Ovary (tissue), 9 donors: Measurements from ENCODE around the gene DAGLA. TPM values are rescaled to one million over a fixed set of nuclear protein-coding genes. Genes with fewer than 3 reads are reported as not detected.
A peak's percentile ranks its signal among the peaks of the same experiment; 100 is the strongest.

Experiments used
- DNase-seq, 5 donors: peaks; one replicate each; pipeline ENCODE4 v3.0.0-alpha.2; 2019 to 2020
- H3K27ac ChIP-seq, 2 donors: fragments of 200-600 bp; one replicate each; pipeline versions ENCODE4 v1.5.1 to v1.8.0; 2019 to 2022
- H3K27me3 ChIP-seq: fragments of 200-600 bp; one replicate; pipeline ENCODE4 v1.8.0; 2022
- H3K36me3 ChIP-seq: fragments of 200-600 bp; sonication (generic); one replicate; pipeline ENCODE4 v1.5.1; 2019
- H3K4me1 ChIP-seq: one replicate; pipeline ENCODE4 v1.8.1; 2013; ENCODE audit warnings: mild to moderate bottlenecking, moderate library complexity; ENCODE audit not compliant: insufficient read depth
- H3K4me3 ChIP-seq: fragments of 200-600 bp; sonication (generic); one replicate; pipeline ENCODE4 v1.5.1; 2017
- H3K9me3 ChIP-seq, 2 donors: fragments of 200-600 bp in 1 of 2; sonication (generic) in 1 of 2; one replicate each; pipeline versions ENCODE4 v1.5.1 to v1.8.1; 2013 to 2019; ENCODE audit warnings: mild to moderate bottlenecking in 1 of 2, moderate library complexity in 1 of 2
- CTCF ChIP-seq, 3 donors: fragments of 450-650 bp in 2 of 3; fragments of 200-600 bp in 1 of 3; IDR thresholded peaks; one replicate each; pipeline versions ENCODE4 v1.5.1 to v1.8.0; 2016 to 2022; ENCODE audit warnings: antibody characterized with exemption in 3 of 3, mild to moderate bottlenecking in 1 of 3
- EP300 ChIP-seq: sonication (generic); formaldehyde crosslinking; IDR thresholded peaks from one replicate; pipeline ENCODE4 v1.6.1; 2017; ENCODE audit warnings: antibody characterized with exemption
- POLR2A ChIP-seq: fragments of 450-650 bp; IDR thresholded peaks from one replicate; pipeline ENCODE4 v1.6.1; 2017; ENCODE audit warnings: antibody characterized with exemption, mild to moderate bottlenecking, moderate library complexity
- WGBS, 3 donors: extraction: QIAGEN DNeasy Blood & Tissue Kit in 1 of 3; methylation state at CpG; one replicate each; pipeline versions ENCODE4 v1.1.5 to v1.1.7; 2013 to 2017; 5-methylcytosine and 5-hydroxymethylcytosine counted together
- intact Hi-C, 4 donors: fragments of 100-400 bp; cut with DNase I; formaldehyde crosslinking; loops; one replicate each; pipeline versions ENCODE4 v1.11.0 to v1.15.1; 2022 to 2023
- microRNA counts: library from miRNA; unstranded; fragments of <30 nt; microRNA quantifications from one replicate; lab custom pipeline; 2016
- polyA plus RNA-seq, 2 donors: library from polyadenylated mRNA; stranded (reverse); fragments of 200-250 nt in 1 of 2; fragments of 350-450 nt in 1 of 2; fragmentation: Illumina TruSeq in 1 of 2; extraction: RNeasy Lipid Tissue Mini Kit (QIAGEN cat#74804) in 1 of 2; gene quantifications; one replicate each; pipeline ENCODE4 v1.2.3, GENCODE V29; 2013 to 2014
- total RNA-seq, 7 donors: library from RNA; depleted of rRNA in 2 of 7; stranded (reverse); fragments of >200 nt in 2 of 7; fragmentation: NEBNext Ultra II Directional in 3 of 7; extraction: Animal tissue kit (Norgen Biotek cat#: 25700) in 3 of 7; gene quantifications; one replicate each; pipeline versions ENCODE4 v1.1.0 to v1.2.4, GENCODE V29; 2016 to 2023
- donor health status: DM: no; HTN: no; CAD: no; lungs with moderate emphysema.
- donor health status: DM: no; HTN: no; CAD: no.
- donor health status: Bipolar disorder and iron deficiency.
- donor health status: DM: yes; HTN: yes; CAD: no.
- donor health status: DM: no; HTN: no; CAD: no.
- donor health status: DM: yes; HTN: yes; CAD: no.

The DAGLA gene
- total and polyA plus RNA-seq, 9 donors: 0.40 to 4.4 (median 1.5) TPM

DNA sequence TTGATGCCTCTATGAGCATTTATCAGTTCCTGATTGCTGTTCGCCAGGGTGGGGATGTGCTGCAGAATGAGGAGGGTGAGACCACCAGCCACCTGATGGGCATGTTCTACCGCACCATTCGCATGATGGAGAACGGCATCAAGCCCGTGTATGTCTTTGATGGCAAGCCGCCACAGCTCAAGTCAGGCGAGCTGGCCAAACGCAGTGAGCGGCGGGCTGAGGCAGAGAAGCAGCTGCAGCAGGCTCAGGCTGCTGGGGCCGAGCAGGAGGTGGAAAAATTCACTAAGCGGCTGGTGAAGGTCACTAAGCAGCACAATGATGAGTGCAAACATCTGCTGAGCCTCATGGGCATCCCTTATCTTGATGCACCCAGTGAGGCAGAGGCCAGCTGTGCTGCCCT is 115.3 kb downstream of the DAGLA start:
- intact Hi-C loops: loop anchor here in 2 of 4 donors (5.0 to 10.0 kb wide), 4 partner anchors 152 to 517 kb away; no protein-coding TSS in a partner anchor

DNA sequence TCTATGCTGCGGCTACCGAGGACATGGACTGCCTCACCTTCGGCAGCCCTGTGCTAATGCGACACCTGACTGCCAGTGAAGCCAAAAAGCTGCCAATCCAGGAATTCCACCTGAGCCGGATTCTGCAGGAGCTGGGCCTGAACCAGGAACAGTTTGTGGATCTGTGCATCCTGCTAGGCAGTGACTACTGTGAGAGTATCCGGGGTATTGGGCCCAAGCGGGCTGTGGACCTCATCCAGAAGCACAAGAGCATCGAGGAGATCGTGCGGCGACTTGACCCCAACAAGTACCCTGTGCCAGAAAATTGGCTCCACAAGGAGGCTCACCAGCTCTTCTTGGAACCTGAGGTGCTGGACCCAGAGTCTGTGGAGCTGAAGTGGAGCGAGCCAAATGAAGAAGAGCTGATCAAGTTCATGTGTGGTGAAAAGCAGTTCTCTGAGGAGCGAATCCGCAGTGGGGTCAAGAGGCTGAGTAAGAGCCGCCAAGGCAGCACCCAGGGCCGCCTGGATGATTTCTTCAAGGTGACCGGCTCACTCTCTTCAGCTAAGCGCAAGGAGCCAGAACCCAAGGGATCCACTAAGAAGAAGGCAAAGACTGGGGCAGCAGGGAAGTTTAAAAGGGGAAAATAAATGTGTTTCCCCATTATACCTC is 115.8 kb downstream of the DAGLA start:
- Histone ChIP-seq H3K36me3 (no peaks in the 10 kb centered on the region), H3K4me3 (no peak overlapping the region), H3K4me1 (peaks cover 5% of the 10 kb centered on the region), H3K27me3 (no peaks in the 10 kb centered on the region), H3K9me3 (no peaks in the 10 kb centered on the region), H3K27ac (no peak overlapping the region)
- TF ChIP-seq CTCF (IDR thresholded peaks at IDR 0.05) (no peak), EP300 (no peak)
- 85 to 86% (median 85%) methylated on average over 18 of the region's 18 CpGs for WGBS, 3 donors
- intact Hi-C loops: loop anchor here in 2 of 4 donors (5.0 to 10.0 kb wide), 4 partner anchors 151 to 516 kb away; no protein-coding TSS in a partner anchor
- no peak for DNase-seq

More for the DNA sequence above, 115.3 kb downstream of the DAGLA start:
- Histone ChIP-seq H3K4me1 (peaks cover 5% of the 10 kb centered on the region), H3K4me3 (no peak overlapping the region), H3K36me3 (no peaks in the 10 kb centered on the region), H3K9me3 (no peaks in the 10 kb centered on the region), H3K27ac (no peak overlapping the region), H3K27me3 (no peaks in the 10 kb centered on the region)
- no peak for TF ChIP-seq POLR2A
- WGBS, 3 donors: 68 to 84% (median 76%) methylated on average over 12 of the region's 12 CpGs
- DNase-seq: peak in 1 of 5 donors; percentile 38

MicroRNAs encoded within 50 kb of the gene (microRNA counts, 767-probe panel; counts per million panel counts)
- microRNA hsa-miR-611 (lab: Ali Mortazavi, UCI): 530 counts per million, percentile 78 among the panel's probes with 10 or more counts

Other genes starting within 250 kb of the DAGLA start
- gene LRRC10B, start 171.6 kb upstream of the DAGLA start, total RNA-seq: 10 to 100 TPM in 1 of 7 donors, 1 to 10 TPM in 3, under 1 TPM in 3; 0.45 to 23.0 (median 1.4) TPM
- 1 to 10 TPM in 1 of 2 donors, under 1 TPM in 1; 0.48 to 1.7 TPM for gene LRRC10B, start 171.6 kb upstream of the DAGLA start, polyA plus RNA-seq
- 1 to 10 TPM in 5 of 7 donors, under 1 TPM in 2; 0.24 to 4.6 (median 1.5) TPM for gene SYT7, start 99.3 kb upstream of the DAGLA start, total RNA-seq
- 1 to 10 TPM; 1.7 to 4.9 TPM for gene SYT7, start 99.3 kb upstream of the DAGLA start, polyA plus RNA-seq
- gene MYRF, start 72.2 kb downstream of the DAGLA start, total RNA-seq: 100 to 1,000 TPM in 1 of 7 donors, 10 to 100 TPM in 6; 11.3 to 109 (median 41.3) TPM
- 1 to 10 TPM; 6.6 to 6.7 TPM for gene MYRF, start 72.2 kb downstream of the DAGLA start, polyA plus RNA-seq
- gene TMEM258, start 112.2 kb downstream of the DAGLA start, total RNA-seq: 100 to 1,000 TPM in 5 of 7 donors, 10 to 100 TPM in 2; 32.2 to 131 (median 117) TPM
- gene TMEM258, start 112.2 kb downstream of the DAGLA start, polyA plus RNA-seq: 100 to 1,000 TPM; 170 to 192 TPM
- 1 to 10 TPM; 3.7 to 8.6 (median 5.2) TPM for gene FEN1, start 112.5 kb downstream of the DAGLA start, total RNA-seq
- 1 to 10 TPM; 4.4 to 4.7 TPM for gene FEN1, start 112.5 kb downstream of the DAGLA start, polyA plus RNA-seq
- 100 to 1,000 TPM in 1 of 7 donors, 10 to 100 TPM in 6; 16.2 to 242 (median 53.7) TPM for gene FADS1, start 136.6 kb downstream of the DAGLA start, total RNA-seq
- gene FADS1, start 136.6 kb downstream of the DAGLA start, polyA plus RNA-seq: 10 to 100 TPM; 20.1 to 45.3 TPM
- gene FADS2, start 147.9 kb downstream of the DAGLA start, total RNA-seq: 100 to 1,000 TPM in 1 of 7 donors, 10 to 100 TPM in 4, 1 to 10 TPM in 2; 6.3 to 298 (median 26.2) TPM
- 10 to 100 TPM; 20.6 to 96.9 TPM for gene FADS2, start 147.9 kb downstream of the DAGLA start, polyA plus RNA-seq
- 10 to 100 TPM; 21.9 to 85.8 (median 41.3) TPM for gene FADS3, start 211.2 kb downstream of the DAGLA start, total RNA-seq
- gene FADS3, start 211.2 kb downstream of the DAGLA start, polyA plus RNA-seq: 10 to 100 TPM; 10.6 to 52.3 TPM
- gene RAB3IL1, start 237.2 kb downstream of the DAGLA start, total RNA-seq: 10 to 100 TPM; 14.1 to 90.0 (median 53.8) TPM
- gene RAB3IL1, start 237.2 kb downstream of the DAGLA start, polyA plus RNA-seq: 10 to 100 TPM in 1 of 2 donors, 1 to 10 TPM in 1; 4.5 to 42.8 TPM